HFFc6 (cell line): ENCODE measurements around the gene STON2. TPM values are rescaled to one million over a fixed set of nuclear protein-coding genes. Genes with fewer than 3 reads are reported as not detected.

ENCODE experiments used
- DNase-seq: peaks from one replicate; pipeline ENCODE4 v3.0.0-alpha.2; 2018
- H3K27ac Mint-ChIP-seq: 2 replicates; pipeline ENCODE4 v1.8.0; 2020; ENCODE audit warnings: mild to moderate bottlenecking, mixed read lengths
- H3K27me3 Mint-ChIP-seq: 2 replicates; pipeline ENCODE4 v1.8.0; 2021; ENCODE audit warnings: mild to moderate bottlenecking, moderate library complexity, mixed read lengths; ENCODE audit not compliant: insufficient read depth
- H3K36me3 Mint-ChIP-seq: 2 replicates; pipeline ENCODE4 v1.8.0; 2021; ENCODE audit warnings: low read depth, mixed read lengths
- H3K4me1 Mint-ChIP-seq: 2 replicates; pipeline ENCODE4 v1.8.0; 2020; ENCODE audit warnings: low read depth, mixed read lengths
- H3K4me3 Mint-ChIP-seq: 2 replicates; pipeline ENCODE4 v1.8.0; 2020; ENCODE audit warnings: mild to moderate bottlenecking, moderate library complexity, mixed read lengths
- H3K9me3 Mint-ChIP-seq: 2 replicates; pipeline ENCODE4 v1.8.0; 2020; ENCODE audit warnings: mild to moderate bottlenecking, mixed read lengths
- long read RNA-seq: library from polyadenylated mRNA; unstranded; transcript quantifications from one replicate; pipeline ENCODE4 v2.0.0, GENCODE V29; 2019
- total RNA-seq, 6 experiments: library from RNA; stranded (reverse); fragmentation: NEBNext Ultra II Directional; extraction: Animal tissue kit (Norgen Biotek cat#: 25700); gene quantifications; 2 replicates in 1 of 6; 3 replicates in 5 of 6; pipeline ENCODE4 v1.2.3, GENCODE V29; 2021
- TF ChIP-seq, protein P1 (sequence below): fragments of 200-600 bp; sonication (generic); IDR thresholded peaks from 2 replicates; pipeline ENCODE4 v1.5.0; 2021; ENCODE audit warnings: antibody characterized with exemption, mild to moderate bottlenecking

STON2 gene
- total RNA-seq: not detected
- long read RNA-seq: 0 reads

GRCh38 chr14:81400202-81400678 lies at the start of gene STON2:
Gene STON2 (minus strand): TSS chr14:81400324. CDS start chr14:81398382, 1,942 bp downstream.
- Mint-ChIP-seq H3K4me1 (peaks cover 34% of the 10 kb centered on the region), H3K27ac (peak within 1 kb of the TSS; percentile 92), H3K36me3 (no peaks in the 10 kb centered on the region), H3K4me3 (peak within 1 kb of the TSS; percentile 73), H3K27me3 (peaks cover 16% of the 10 kb centered on the region), H3K9me3 (no peaks in the 10 kb centered on the region)
- DNase-seq: peak; percentile 17
- TF ChIP-seq, protein P1, sequence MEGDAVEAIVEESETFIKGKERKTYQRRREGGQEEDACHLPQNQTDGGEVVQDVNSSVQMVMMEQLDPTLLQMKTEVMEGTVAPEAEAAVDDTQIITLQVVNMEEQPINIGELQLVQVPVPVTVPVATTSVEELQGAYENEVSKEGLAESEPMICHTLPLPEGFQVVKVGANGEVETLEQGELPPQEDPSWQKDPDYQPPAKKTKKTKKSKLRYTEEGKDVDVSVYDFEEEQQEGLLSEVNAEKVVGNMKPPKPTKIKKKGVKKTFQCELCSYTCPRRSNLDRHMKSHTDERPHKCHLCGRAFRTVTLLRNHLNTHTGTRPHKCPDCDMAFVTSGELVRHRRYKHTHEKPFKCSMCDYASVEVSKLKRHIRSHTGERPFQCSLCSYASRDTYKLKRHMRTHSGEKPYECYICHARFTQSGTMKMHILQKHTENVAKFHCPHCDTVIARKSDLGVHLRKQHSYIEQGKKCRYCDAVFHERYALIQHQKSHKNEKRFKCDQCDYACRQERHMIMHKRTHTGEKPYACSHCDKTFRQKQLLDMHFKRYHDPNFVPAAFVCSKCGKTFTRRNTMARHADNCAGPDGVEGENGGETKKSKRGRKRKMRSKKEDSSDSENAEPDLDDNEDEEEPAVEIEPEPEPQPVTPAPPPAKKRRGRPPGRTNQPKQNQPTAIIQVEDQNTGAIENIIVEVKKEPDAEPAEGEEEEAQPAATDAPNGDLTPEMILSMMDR: no peak

DNA sequence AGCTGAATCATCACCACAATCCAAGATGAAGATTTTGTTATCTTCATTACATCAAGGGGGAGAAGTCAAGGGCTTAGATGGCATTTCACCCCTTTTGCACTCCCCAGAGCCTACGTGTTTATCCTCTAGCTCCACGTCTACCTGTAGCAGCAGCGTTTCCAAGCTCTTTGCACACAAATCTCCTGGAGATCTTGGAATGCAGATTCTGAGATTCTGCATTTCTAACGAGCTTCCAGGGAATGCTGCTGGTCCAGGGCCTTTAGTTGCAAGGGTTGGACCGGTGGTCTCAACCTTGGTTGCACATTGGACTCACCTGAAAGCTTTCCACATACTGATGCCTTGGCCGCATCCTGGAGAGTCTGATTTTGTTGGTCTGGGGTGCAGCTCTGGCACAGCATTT lies 49.5 kb upstream of the STON2 start:
- Mint-ChIP-seq H3K9me3 (no peaks in the 10 kb centered on the region), H3K36me3 (no peaks in the 10 kb centered on the region), H3K27ac (no peak overlapping the region), H3K4me3 (no peak overlapping the region), H3K4me1 (no peaks in the 10 kb centered on the region), H3K27me3 (peaks cover 20% of the 10 kb centered on the region)
- DNase-seq: no peak
- TF ChIP-seq, protein P1: no peak

- no peak for DNase-seq
- peaks cover 20% of the 10 kb centered on the region for H3K27me3 Mint-ChIP-seq
- no peaks in the 10 kb centered on the region for H3K36me3 Mint-ChIP-seq
- no peaks in the 10 kb centered on the region for H3K4me1 Mint-ChIP-seq
- H3K4me3 Mint-ChIP-seq: no peak overlapping the region
- H3K27ac Mint-ChIP-seq: no peak overlapping the region
- TF ChIP-seq, protein P1: no peak
- H3K9me3 Mint-ChIP-seq: no peaks in the 10 kb centered on the region
These were observed 49.0 kb upstream of the STON2 start for GRCh38 chr14:81449114-81449513.

- no peaks in the 10 kb centered on the region for H3K4me1 Mint-ChIP-seq
- no peak for DNase-seq
These were observed 47.1 kb upstream of the STON2 start for GRCh38 chr14:81447021-81447764.

GRCh38 chr14:81446279-81447007 lies 46.3 kb upstream of the STON2 start:
- no peak overlapping the region for H3K27ac Mint-ChIP-seq
- H3K36me3 Mint-ChIP-seq: no peaks in the 10 kb centered on the region
- H3K9me3 Mint-ChIP-seq: no peaks in the 10 kb centered on the region
- TF ChIP-seq, protein P1: no peak
- H3K4me1 Mint-ChIP-seq: no peaks in the 10 kb centered on the region
- no peak overlapping the region for H3K4me3 Mint-ChIP-seq
- DNase-seq: no peak
- peaks cover 18% of the 10 kb centered on the region for H3K27me3 Mint-ChIP-seq

More at GRCh38 chr14:81447021-81447764, 47.1 kb upstream of the STON2 start:
- Mint-ChIP-seq H3K9me3 (no peaks in the 10 kb centered on the region), H3K36me3 (no peaks in the 10 kb centered on the region), H3K27me3 (peaks cover 18% of the 10 kb centered on the region), H3K27ac (no peak overlapping the region), H3K4me3 (no peak overlapping the region)
- TF ChIP-seq, protein P1: no peak
